Fibroblast of villous mesenchyme (primary cell): ENCODE measurements around the gene SCG5. TPM values are rescaled to one million over a fixed set of nuclear protein-coding genes. Genes with fewer than 3 reads are reported as not detected.
A peak's percentile ranks its signal among the peaks of the same experiment; 100 is the strongest.
"Not testable (repeated sequence)": the region's sequence is repeated elsewhere in the genome, so short reads cannot be mapped to it uniquely, and the experiment has no call there.

Experiments used
- DNase-seq: peaks from one replicate; pipeline ENCODE4 v3.0.0-alpha.2; 2010; ENCODE audit warnings: low read depth
- H3K4me3 ChIP-seq: 2 replicates; pipeline ENCODE4 v1.5.1; 2011; ENCODE audit warnings: low read depth, mild to moderate bottlenecking, low read length
- total RNA-seq: library from RNA; depleted of rRNA; stranded (reverse); fragments of >200 nt; gene quantifications from 2 replicates; pipeline ENCODE4 v1.2.3, GENCODE V29; 2012
- TF ChIP-seq, protein P1 (sequence below): IDR thresholded peaks from 2 replicates; pipeline ENCODE4 v1.5.1; 2012; ENCODE audit warnings: low read depth, mild to moderate bottlenecking, low read length; ENCODE audit not compliant: insufficient read depth

The SCG5 gene, protein sequence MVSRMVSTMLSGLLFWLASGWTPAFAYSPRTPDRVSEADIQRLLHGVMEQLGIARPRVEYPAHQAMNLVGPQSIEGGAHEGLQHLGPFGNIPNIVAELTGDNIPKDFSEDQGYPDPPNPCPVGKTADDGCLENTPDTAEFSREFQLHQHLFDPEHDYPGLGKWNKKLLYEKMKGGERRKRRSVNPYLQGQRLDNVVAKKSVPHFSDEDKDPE
- 8.7 and 17.7 TPM in 2 replicates for total RNA-seq

DNA sequence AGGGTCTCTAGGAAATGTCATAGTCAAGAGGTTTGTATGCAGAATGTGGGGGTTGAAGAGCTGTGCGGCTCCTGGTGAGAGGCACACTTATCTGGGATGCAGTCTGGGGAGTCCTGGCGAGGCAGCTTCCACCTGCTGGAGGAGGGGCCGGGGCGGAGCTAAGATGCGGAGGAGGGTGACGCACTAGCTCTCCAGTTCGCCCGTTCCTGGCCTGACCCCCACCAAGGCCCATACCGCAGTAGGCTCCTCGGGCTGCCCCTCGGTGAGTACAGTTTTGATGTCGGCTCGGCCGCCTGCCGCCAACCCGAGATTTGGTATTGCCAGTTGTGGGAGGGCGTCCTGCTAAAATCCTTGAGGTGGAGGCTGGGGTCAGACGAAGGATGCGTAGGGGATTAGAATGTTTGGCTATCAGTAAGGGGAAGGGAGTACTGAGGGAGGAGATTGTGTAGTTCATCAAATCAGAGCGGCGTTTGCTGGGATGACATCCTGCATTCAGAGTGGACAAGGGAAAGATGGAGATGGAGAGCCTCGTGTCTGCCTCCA, at the start of gene SCG5:
SCG5 (plus strand) TSS at position 194 of the 543 bp plus-strand sequence. CDS start 1,883 bp downstream, outside the sequence.
- DNase-seq, result no peak
- peak within 1 kb of the TSS; percentile 53 for H3K4me3 ChIP-seq
- TF ChIP-seq, protein P1, sequence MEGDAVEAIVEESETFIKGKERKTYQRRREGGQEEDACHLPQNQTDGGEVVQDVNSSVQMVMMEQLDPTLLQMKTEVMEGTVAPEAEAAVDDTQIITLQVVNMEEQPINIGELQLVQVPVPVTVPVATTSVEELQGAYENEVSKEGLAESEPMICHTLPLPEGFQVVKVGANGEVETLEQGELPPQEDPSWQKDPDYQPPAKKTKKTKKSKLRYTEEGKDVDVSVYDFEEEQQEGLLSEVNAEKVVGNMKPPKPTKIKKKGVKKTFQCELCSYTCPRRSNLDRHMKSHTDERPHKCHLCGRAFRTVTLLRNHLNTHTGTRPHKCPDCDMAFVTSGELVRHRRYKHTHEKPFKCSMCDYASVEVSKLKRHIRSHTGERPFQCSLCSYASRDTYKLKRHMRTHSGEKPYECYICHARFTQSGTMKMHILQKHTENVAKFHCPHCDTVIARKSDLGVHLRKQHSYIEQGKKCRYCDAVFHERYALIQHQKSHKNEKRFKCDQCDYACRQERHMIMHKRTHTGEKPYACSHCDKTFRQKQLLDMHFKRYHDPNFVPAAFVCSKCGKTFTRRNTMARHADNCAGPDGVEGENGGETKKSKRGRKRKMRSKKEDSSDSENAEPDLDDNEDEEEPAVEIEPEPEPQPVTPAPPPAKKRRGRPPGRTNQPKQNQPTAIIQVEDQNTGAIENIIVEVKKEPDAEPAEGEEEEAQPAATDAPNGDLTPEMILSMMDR, result no peak

GRCh38 chr15:32593151-32593550, 48.4 kb upstream of the SCG5 start, which contains the start of gene GOLGA8N:
Gene GOLGA8N, plus strand, starts transcription at chr15:32593456.
- H3K4me3 ChIP-seq, DNase-seq: not testable (repeated sequence)

GRCh38 chr15:32609518-32609917, 32.0 kb upstream of the SCG5 start:
- DNase-seq, result not testable (repeated sequence)

GRCh38 chr15:32610719-32611118, 30.8 kb upstream of the SCG5 start:
- peak; percentile 55 for DNase-seq
- not testable (repeated sequence) for H3K4me3 ChIP-seq

More at GRCh38 chr15:32609518-32609917, 32.0 kb upstream of the SCG5 start:
- H3K4me3 ChIP-seq, result not testable (repeated sequence)

GRCh38 chr15:32614712-32615050, 26.8 kb upstream of the SCG5 start:
- peak overlapping the region; percentile 71 for H3K4me3 ChIP-seq
- DNase-seq, result not testable (repeated sequence)

GRCh38 chr15:32615051-32615870, 26.2 kb upstream of the SCG5 start, which contains the start of gene ARHGAP11A:
Gene ARHGAP11A, plus strand, starts transcription at chr15:32615504. Its CDS starts 708 bp downstream, at chr15:32616212.
- DNase-seq, result peak; percentile 90
- H3K4me3 ChIP-seq, result peak within 1 kb of the TSS; percentile 71

DNA sequence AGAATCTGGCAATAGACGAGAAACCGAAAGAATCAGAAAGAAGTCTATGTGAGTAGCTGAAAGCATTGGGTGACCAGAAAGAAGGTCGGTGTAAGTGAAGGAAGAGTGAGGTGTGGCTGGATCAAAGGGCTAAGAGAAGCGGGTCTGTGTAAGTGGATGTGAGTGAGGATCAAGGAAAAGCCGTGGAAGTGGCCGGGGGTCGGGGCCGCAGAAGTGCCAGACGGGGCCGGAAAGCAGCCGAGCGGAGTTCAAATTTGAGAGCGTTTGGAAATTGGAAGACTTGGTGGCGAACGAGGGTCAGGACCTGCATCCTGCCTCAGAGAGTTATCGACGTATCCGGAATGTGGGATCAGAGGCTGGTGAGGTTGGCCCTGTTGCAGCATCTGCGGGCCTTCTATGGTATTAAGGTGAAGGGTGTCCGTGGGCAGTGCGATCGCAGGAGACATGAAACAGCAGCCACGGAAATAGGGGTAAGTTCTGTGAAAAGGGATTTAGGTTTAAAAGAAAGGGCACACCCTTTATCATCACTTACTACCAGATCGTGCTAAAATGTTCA, 25.6 kb upstream of the SCG5 start:
- DNase-seq, result peak; percentile 23
- H3K4me3 ChIP-seq, result peak overlapping the region; percentile 71

DNA sequence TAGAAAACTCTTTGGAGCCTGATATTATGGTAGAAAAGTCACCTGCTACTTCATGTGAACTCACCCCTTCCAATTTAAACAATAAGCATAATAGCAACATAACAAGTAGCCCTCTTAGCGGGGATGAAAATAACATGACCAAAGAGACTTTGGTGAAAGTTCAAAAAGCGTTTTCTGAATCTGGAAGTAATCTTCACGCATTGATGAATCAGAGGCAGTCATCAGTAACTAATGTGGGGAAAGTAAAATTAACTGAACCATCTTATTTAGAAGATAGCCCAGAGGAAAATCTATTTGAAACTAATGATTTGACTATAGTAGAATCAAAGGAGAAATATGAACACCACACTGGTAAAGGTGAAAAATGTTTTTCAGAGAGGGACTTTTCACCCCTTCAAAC, 5.1 kb upstream of the SCG5 start:
- no peak for DNase-seq
- TF ChIP-seq, protein P1, result no peak
- H3K4me3 ChIP-seq, result no peak overlapping the region

DNA sequence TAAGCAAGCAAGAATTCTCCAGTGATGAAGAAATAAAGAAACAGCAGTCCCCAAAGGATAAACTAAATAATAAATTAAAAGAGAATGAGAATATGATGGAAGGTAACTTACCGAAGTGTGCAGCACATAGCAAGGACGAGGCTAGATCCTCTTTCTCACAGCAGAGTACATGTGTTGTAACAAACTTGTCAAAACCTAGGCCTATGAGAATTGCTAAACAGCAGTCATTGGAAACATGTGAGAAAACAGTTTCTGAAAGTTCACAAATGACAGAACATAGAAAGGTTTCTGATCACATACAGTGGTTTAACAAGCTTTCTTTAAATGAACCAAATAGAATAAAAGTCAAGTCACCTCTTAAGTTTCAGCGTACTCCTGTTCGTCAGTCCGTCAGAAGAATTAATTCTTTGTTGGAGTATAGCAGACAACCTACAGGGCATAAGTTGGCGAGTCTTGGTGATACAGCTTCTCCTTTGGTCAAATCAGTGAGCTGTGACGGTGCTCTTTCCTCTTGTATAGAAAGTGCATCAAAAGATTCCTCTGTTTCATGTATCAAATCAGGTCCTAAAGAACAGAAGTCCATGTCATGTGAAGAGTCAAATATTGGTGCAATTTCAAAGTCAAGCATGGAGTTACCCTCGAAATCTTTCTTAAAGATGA, 4.5 kb upstream of the SCG5 start:
- H3K4me3 ChIP-seq, result no peak overlapping the region
- TF ChIP-seq, protein P1, result no peak
- DNase-seq, result no peak
